Thyroid gland (tissue), 4 donors: ENCODE measurements around the gene PAPPA2. TPM values are rescaled to one million over a fixed set of nuclear protein-coding genes. Genes with fewer than 3 reads are reported as not detected.

Experiments used
- DNase-seq, 2 donors: peaks; one replicate each; pipeline ENCODE4 v3.0.0-alpha.2; 2019
- H3K27ac ChIP-seq, 3 donors: fragments of 200-600 bp; sonication (generic); 1 replicate in 2 of 3; 2 replicates in 1 of 3; pipeline ENCODE4 v1.5.1; 2016 to 2019; ENCODE audit warnings: mild to moderate bottlenecking in 1 of 3, moderate library complexity in 1 of 3
- H3K27me3 ChIP-seq: fragments of 200-600 bp; sonication (generic); one replicate; pipeline ENCODE4 v1.5.1; 2019
- H3K36me3 ChIP-seq, 2 donors: fragments of 200-600 bp; sonication (generic); one replicate each; pipeline ENCODE4 v1.5.1; 2016 to 2019
- H3K4me1 ChIP-seq, 2 donors: fragments of 200-600 bp; sonication (generic); one replicate each; pipeline ENCODE4 v1.5.1; 2017 to 2019
- H3K4me3 ChIP-seq, 3 donors: fragments of 200-600 bp; sonication (generic); replicated peaks in 1 of 3; 1 replicate in 2 of 3; 2 replicates in 1 of 3; pipeline ENCODE4 v1.5.1; 2016; ENCODE audit warnings: mild to moderate bottlenecking in 1 of 3
- H3K9me3 ChIP-seq: fragments of 200-600 bp; sonication (generic); one replicate; pipeline ENCODE4 v1.5.1; 2017
- POLR2A ChIP-seq, 2 donors: fragments of 450-650 bp; IDR thresholded peaks; one replicate each; pipeline ENCODE4 v1.6.1; 2017; ENCODE audit warnings: antibody characterized with exemption in 2 of 2, mild to moderate bottlenecking in 2 of 2, moderate library complexity in 1 of 2
- WGBS, 2 donors: methylation state at CpG; one replicate each; pipeline ENCODE4 v1.1.5; 2017; 5-methylcytosine and 5-hydroxymethylcytosine counted together
- intact Hi-C: fragments of 100-400 bp; cut with DNase I; formaldehyde crosslinking; loops from one replicate; pipeline ENCODE4 v1.15.1; 2023
- total RNA-seq, 4 donors: library from RNA; depleted of rRNA; stranded (reverse); fragments of >200 nt; gene quantifications; one replicate each; pipeline ENCODE4 v1.2.3, GENCODE V29; 2016
- TF ChIP-seq, protein P1 (sequence below), 6 experiments: fragments of 200-600 bp in 3 of 6; fragments of 450-650 bp in 3 of 6; sonication (generic) in 3 of 6; IDR thresholded peaks; one replicate each; pipeline ENCODE4 v1.5.1; 2016 to 2019; ENCODE audit warnings: antibody characterized with exemption in 6 of 6, mild to moderate bottlenecking in 2 of 6, inconsistent platforms in 1 of 6, moderate library complexity in 1 of 6

Gene PAPPA2
- total RNA-seq, 4 donors from 2014 or later, result 1.1 to 2.7 (median 1.6) TPM

DNA sequence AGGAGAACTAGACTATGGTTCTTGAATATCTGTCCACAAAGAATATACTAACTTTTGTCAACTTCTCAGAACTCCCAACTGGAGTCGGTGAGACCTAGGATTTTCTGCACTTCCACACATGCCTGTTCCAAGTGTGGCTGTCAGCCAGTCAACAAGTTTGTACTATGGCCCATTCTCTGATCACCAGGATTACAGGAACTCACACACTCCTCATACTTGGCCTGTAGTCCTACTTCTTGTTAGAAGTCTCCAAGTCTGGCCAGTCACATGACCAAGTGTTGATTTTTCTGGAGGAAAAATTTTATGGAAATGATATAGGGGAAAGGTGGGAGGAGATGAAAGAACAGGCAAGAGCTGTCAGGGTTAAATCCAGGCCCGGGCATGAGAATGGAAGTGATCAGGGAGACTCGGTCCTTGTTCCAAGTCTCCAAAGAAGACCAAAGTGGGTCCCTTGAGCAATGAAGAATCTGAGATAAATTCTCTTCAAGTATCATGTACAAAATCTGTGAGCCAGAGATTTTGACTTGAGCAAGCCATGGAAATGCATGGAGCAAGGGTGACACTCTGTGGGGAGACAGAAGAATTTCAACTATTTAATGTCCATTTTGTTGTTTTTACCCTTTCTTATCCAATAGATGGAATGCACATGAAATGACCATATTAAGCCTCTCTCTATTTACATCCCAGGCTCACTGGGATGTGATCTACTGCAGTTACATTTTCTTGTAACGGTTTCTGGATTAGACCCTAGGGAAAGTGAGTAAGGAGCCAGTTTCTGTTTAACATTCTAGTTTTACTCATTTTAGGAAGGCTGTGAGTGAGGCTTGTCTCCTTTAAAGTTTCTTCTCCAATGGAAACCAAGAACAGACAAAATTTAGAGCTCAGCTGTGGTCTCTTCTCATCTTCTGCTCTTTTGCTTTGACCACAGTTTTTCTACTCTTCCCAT is 380.6 kb downstream of the PAPPA2 start:
- TF ChIP-seq, protein P1, sequence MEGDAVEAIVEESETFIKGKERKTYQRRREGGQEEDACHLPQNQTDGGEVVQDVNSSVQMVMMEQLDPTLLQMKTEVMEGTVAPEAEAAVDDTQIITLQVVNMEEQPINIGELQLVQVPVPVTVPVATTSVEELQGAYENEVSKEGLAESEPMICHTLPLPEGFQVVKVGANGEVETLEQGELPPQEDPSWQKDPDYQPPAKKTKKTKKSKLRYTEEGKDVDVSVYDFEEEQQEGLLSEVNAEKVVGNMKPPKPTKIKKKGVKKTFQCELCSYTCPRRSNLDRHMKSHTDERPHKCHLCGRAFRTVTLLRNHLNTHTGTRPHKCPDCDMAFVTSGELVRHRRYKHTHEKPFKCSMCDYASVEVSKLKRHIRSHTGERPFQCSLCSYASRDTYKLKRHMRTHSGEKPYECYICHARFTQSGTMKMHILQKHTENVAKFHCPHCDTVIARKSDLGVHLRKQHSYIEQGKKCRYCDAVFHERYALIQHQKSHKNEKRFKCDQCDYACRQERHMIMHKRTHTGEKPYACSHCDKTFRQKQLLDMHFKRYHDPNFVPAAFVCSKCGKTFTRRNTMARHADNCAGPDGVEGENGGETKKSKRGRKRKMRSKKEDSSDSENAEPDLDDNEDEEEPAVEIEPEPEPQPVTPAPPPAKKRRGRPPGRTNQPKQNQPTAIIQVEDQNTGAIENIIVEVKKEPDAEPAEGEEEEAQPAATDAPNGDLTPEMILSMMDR (IDR thresholded peaks at IDR 0.05), result peak in 4 of 6 experiments; percentile 65 to 87 (median 77)
- no peak for TF ChIP-seq POLR2A (IDR thresholded peaks at IDR 0.05)
- Histone ChIP-seq H3K9me3 (no peaks in the 10 kb centered on the region), H3K4me3 (no peak overlapping the region), H3K27me3 (no peaks in the 10 kb centered on the region), H3K36me3 (no peaks in the 10 kb centered on the region), H3K27ac (no peak overlapping the region), H3K4me1 (no peaks in the 10 kb centered on the region)
- peak; percentile 16 to 46 for DNase-seq
- intact Hi-C loops, result loop anchor here (5.0 kb wide), 1 partner anchor 286 kb away; no protein-coding TSS in a partner anchor
- 17 to 22% methylated on average over 4 of the region's 4 CpGs for WGBS, 2 donors

DNA sequence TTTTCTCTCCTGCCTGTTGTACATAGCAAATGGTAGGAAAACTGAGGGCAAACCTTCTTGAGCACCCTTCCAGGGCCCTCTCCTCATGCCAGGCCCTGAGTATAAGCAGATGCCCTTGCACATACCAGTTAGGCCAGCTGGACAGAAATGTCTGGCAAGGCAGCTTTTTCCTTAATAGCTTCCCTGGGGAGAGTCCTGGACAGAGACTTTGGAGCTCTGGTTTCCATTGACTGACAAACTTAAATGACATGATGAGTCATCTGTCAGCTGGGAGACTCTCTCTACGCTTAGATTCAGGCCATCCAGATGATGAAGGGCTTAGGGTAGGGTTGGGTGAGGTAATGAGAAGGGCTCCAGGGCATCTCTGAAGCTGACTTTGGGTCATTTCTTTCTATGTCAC is 384.1 kb downstream of the PAPPA2 start:
- DNase-seq, result no peak
- 69 to 75% methylated on average over 1 of the region's 1 CpG for WGBS, 2 donors
- no peaks in the 10 kb centered on the region for H3K9me3 ChIP-seq
- H3K27ac ChIP-seq, result no peak overlapping the region
- H3K36me3 ChIP-seq, result no peaks in the 10 kb centered on the region
- intact Hi-C loops, result no loop called here
- TF ChIP-seq, protein P1 (IDR thresholded peaks at IDR 0.05), result no peak
- TF ChIP-seq POLR2A (IDR thresholded peaks at IDR 0.05), result no peak
- H3K4me3 ChIP-seq, result no peak overlapping the region
- no peaks in the 10 kb centered on the region for H3K4me1 ChIP-seq
- no peaks in the 10 kb centered on the region for H3K27me3 ChIP-seq

DNA sequence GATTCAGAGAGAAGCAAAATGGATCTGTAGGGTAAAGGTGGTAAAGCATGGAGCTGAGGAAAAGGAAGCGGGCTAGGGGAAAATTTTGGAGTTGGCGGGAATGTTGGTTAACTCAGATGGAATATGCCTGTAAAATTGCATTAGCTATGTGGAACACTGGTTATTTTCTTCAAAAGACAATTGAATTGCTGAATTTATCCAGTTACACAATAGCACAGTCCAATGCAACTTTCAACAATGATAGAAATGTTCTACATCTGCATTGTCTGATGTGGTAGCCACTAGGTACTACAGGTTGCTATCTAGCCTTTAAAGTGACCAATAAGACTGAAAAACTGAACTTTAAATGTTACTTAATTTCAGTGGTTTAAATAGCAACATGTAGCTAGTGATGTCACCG is 386.3 kb downstream of the PAPPA2 start:
- no peak for DNase-seq
- WGBS, 2 donors, result 81 to 100% methylated on average over 3 of the region's 3 CpGs

DNA sequence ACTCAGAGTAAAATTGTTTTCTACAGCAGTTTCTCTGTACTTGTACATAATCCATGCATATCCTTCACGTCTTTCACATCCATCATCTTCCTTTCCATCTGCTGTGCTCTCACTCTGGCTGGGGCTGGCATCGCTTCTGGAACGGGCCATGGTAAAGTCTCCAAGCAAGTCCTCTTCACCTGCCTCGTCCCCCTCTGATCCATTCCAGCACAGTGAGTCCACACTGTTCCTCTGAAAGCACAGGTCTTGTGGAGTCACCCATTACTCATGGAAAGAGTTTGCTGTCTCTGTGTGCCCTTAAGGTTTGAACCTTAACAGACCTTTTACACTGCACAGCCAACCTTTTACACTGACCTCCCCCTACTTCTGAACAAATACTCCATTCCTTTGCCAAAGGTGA is 387.9 kb downstream of the PAPPA2 start:
- TF ChIP-seq, protein P1 (IDR thresholded peaks at IDR 0.05), result no peak
- TF ChIP-seq POLR2A (IDR thresholded peaks at IDR 0.05), result no peak
- 79 to 89% methylated on average over 4 of the region's 4 CpGs for WGBS, 2 donors
- Histone ChIP-seq H3K36me3 (no peaks in the 10 kb centered on the region), H3K27ac (no peak overlapping the region), H3K4me3 (no peak overlapping the region), H3K27me3 (no peaks in the 10 kb centered on the region), H3K4me1 (no peaks in the 10 kb centered on the region), H3K9me3 (no peaks in the 10 kb centered on the region)
- DNase-seq, result no peak
- intact Hi-C loops, result no loop called here

More for the DNA sequence above, 386.3 kb downstream of the PAPPA2 start:
- no peak overlapping the region for H3K27ac ChIP-seq
- H3K9me3 ChIP-seq, result no peaks in the 10 kb centered on the region
- no peaks in the 10 kb centered on the region for H3K27me3 ChIP-seq
- TF ChIP-seq POLR2A (IDR thresholded peaks at IDR 0.05), result no peak
- TF ChIP-seq, protein P1 (IDR thresholded peaks at IDR 0.05), result no peak
- no peaks in the 10 kb centered on the region for H3K36me3 ChIP-seq
- no peaks in the 10 kb centered on the region for H3K4me1 ChIP-seq
- H3K4me3 ChIP-seq, result no peak overlapping the region
- intact Hi-C loops, result no loop called here

DNA sequence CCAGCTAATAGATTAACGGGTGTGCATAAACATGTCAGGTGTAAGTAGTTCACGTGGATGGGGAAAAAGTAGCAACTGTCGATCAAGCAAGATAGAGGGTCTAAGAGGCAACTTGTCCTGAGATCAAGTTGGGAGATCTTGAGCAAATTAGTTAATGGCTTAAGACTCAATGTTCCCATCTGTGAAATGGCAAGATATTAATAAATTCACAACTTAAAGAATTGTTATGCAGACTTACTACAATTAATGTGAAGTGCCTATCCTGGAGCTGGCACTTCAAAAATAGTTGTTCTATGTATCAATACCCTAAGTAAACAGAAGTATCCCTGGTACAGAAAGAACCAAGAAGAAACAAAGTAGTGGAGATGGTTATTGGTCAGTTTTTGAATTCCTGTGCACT is 389.1 kb downstream of the PAPPA2 start:
- H3K4me1 ChIP-seq, result no peaks in the 10 kb centered on the region
- no peak overlapping the region for H3K27ac ChIP-seq
- intact Hi-C loops, result no loop called here
- no peak overlapping the region for H3K4me3 ChIP-seq
- DNase-seq, result no peak
- 91 to 95% methylated on average over 3 of the region's 3 CpGs for WGBS, 2 donors
- no peaks in the 10 kb centered on the region for H3K9me3 ChIP-seq
- H3K27me3 ChIP-seq, result no peaks in the 10 kb centered on the region
- no peaks in the 10 kb centered on the region for H3K36me3 ChIP-seq
- TF ChIP-seq, protein P1 (IDR thresholded peaks at IDR 0.05), result no peak
- no peak for TF ChIP-seq POLR2A (IDR thresholded peaks at IDR 0.05)
